Cardiac fibroblast (primary cell): ENCODE data around the gene TMSB15B.
"Not testable (repeated sequence)": the region's sequence is repeated elsewhere in the genome, so short reads cannot be mapped to it uniquely, and the experiment has no call there.

ENCODE experiments used
- DNase-seq, 2 donors: peaks; one replicate each; pipeline versions ENCODE4 v3.0.0 to v3.0.0-alpha.2; 2010; ENCODE audit warnings: low read depth in 2 of 2
- H3K4me3 ChIP-seq, 2 donors: replicated peaks in 1 of 2; 1 replicate in 1 of 2; 2 replicates in 1 of 2; pipeline ENCODE4 v1.5.1; 2011; ENCODE audit warnings: low read depth in 2 of 2, low read length in 2 of 2, mild to moderate bottlenecking in 2 of 2, moderate library complexity in 1 of 2
- TF ChIP-seq, protein P1 (sequence below): IDR thresholded peaks from one replicate; pipeline ENCODE4 v1.5.1; 2011; ENCODE audit warnings: low read depth, mild to moderate bottlenecking, low read length, inconsistent platforms

Gene TMSB15B

DNA sequence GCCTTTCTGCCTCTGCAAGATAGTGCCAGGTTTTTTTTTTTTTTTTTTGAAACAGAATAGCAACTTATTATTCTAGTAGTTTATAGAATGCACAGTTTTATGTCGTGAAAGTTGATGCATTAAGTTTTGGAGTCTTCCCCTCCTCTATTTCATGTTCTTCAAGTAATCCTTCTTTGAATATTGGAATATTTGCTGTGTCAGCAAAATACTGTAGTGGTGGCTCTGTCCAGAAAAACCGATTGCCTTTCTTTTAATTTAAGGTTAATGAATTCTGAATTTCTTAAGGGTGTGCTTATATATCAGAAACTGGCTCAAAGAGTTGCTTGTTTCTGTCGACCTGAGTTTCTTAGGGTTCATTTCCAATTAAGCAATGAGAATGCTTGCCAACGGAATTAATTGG lies 34.8 kb upstream of the TMSB15B start:
- DNase-seq: no peak
- no peak overlapping the region for H3K4me3 ChIP-seq
- TF ChIP-seq, protein P1, sequence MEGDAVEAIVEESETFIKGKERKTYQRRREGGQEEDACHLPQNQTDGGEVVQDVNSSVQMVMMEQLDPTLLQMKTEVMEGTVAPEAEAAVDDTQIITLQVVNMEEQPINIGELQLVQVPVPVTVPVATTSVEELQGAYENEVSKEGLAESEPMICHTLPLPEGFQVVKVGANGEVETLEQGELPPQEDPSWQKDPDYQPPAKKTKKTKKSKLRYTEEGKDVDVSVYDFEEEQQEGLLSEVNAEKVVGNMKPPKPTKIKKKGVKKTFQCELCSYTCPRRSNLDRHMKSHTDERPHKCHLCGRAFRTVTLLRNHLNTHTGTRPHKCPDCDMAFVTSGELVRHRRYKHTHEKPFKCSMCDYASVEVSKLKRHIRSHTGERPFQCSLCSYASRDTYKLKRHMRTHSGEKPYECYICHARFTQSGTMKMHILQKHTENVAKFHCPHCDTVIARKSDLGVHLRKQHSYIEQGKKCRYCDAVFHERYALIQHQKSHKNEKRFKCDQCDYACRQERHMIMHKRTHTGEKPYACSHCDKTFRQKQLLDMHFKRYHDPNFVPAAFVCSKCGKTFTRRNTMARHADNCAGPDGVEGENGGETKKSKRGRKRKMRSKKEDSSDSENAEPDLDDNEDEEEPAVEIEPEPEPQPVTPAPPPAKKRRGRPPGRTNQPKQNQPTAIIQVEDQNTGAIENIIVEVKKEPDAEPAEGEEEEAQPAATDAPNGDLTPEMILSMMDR: no peak

DNA sequence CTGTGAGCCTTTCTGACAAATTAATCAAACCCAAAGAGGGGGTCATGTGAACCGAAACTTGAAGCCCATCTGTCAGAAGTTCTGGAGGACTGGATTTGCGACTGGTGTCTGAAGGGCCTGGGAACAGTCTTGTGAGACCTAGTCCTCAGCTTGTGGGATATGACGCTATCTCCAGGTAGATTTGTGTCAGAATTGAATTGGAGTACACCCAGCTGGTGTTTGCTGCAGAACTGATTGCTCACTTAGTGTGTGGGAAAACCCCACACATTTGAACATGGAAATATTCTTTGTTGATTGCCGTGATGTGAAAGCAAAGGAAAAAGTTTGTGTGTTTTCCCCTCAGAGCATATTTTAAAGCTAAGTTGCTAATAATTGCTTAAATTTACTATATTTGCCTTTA lies 30.3 kb upstream of the TMSB15B start:
- DNase-seq: no peak
- TF ChIP-seq, protein P1: no peak
- H3K4me3 ChIP-seq: no peak overlapping the region

DNA sequence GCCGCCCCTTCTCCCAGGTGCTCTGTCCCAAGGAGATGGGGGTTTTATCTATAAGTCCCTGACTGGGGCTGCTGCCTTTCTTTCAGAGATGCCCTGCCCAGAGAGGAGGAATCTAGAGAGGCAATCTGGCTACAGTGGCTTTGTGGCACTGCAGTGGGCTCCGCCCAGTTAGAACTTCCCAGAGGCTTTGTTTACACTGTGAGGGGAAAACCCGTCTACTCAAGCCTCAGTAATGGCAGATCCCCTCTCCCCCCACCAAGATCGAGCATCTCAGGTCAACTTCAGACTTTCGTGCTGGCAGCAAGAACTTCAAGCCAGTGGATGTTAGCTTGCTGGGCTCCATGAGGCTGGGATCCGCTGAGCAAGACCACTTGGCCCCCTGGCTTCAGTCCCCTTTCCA lies 22.2 kb upstream of the TMSB15B start:
- DNase-seq, H3K4me3 ChIP-seq: not testable (repeated sequence)

DNA sequence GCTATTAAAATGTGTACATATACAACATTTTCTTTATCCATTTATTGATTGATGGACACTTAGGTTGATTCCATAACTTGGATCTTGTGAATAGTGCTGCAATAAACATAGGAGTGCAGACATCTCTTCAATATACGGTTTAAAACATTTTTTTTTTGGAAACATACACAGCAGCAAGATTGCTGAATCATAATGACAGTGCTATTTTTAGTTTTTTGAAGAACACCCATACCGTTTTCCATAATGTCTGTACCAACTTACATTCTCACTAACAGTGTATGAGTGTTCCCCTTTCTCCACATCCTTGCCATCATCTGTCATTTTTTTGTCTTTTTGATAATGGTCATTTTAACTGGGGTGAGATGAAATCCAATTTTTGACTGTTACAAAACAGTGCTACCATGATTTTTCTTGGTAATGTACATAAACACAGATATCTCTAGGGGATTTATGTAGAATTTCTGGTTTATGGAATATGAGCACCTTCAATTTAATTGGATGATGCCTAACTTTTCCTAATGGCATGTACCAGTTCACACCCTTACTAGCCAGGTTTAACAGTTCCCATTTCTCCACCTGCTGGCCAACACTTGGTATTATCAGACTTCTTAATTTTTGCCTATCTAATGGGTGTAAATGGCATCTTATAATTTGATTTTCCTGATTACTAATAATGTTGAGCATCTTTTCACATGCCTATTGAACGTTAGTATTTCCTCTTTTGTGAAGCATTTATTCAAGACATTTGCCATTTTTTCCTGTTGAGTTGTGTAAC lies 21.0 kb upstream of the TMSB15B start:
- no peak overlapping the region for H3K4me3 ChIP-seq
- peak; percentile 56 to 67 for DNase-seq
- TF ChIP-seq, protein P1: peak; percentile 36

DNA sequence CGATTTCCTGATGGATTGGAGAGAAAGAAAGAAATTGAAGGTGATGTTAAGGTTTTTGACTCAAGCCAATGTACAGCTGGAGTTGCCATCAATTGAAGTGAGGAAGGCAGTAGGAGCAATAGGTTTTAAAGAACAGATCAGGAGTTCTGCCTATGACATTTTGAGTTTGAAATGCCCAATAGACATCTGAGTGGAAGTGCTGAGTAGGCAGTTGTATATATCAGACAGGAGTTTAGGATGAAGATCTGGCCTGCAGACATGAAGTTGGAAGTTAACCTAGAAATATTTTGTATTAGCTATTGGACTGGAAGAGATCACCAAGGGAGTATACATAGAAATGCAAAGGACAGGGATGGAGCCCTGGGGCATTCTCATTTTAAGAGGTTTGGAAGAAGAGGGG lies 12.9 kb upstream of the TMSB15B start:
- no peak for DNase-seq
- no peak overlapping the region for H3K4me3 ChIP-seq
- TF ChIP-seq, protein P1: no peak

DNA sequence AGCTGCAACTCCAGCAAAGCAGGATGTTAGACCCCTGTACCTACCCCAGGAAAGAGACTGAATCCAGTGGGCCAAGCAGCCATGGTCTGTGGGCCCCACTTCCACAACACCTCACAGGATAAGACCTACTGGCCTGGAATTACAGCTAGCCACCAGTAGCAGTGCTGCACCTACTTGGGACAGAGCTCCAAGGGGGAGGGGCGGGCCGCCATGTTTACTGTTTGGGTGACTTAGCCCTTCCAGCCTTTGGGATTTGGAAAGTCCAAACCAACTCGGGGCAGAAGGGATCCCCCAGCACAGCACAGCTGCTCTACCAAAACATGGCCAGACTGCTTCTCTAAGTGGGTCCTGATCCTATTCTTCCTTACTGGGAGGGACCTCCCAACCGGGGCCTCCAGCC lies 9.1 kb upstream of the TMSB15B start:
- no peak overlapping the region for H3K4me3 ChIP-seq
- no peak for DNase-seq
- TF ChIP-seq, protein P1: no peak

DNA sequence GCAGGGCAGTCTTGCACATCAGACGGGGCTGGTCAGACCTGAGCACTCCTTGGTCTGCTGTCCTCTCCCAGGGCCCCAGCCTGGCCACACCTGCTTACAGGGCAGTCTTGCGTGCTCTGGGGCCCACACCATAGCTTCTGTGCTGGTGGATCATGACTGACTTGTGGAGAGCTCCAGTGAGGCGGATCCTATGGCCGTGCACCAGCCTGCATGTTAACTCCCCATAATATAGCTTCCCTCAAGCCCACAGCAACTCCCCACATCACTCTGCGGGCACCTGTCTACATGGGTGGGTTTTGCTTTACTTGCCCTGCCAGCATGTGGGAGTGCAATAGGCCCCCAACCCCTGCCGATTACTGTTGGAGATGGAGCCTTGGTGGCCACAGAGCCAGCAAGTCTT lies 8.2 kb upstream of the TMSB15B start:
- TF ChIP-seq, protein P1: no peak
- no peak for DNase-seq
- H3K4me3 ChIP-seq: no peak overlapping the region

DNA sequence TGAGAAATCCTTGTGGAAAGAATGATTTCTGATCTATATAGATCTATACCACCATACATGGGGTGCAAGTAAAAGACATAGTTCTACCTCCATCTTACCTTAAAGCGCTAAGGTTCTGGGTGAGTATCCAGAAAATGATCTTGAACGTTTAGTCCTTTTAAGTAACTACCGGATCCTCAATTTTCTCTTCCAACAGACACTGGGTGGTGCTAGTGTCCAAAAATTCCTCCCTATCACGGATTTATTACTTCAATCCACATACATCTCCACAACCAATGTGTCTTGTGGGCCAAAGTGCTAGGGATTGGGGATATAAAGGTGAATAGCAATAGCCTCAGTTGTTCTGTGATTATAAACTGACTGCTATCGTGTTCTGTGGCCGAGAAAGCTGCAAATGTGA lies 1.8 kb upstream of the TMSB15B start:
- DNase-seq, H3K4me3 ChIP-seq: not testable (repeated sequence)

DNA sequence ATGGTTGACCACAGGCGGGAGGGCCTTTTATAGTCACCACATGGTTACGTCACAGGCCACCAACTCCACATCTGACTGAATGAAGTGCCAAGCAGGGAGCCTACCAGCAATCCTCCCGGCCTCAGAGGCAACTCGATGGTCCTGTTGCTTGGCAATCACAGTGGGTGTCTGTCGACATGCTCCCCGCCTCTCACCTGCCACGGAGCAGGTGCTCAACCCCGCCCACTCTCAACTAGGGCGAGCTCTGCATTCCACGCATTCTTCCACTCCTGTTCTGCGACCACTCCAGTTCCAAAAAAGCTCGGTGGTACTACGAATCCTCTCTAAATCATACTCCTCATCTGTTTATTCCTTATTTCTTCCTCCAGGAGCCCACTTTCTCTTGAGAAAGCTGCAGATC lies 21.1 kb downstream of the TMSB15B start:
- not testable (repeated sequence) for H3K4me3 ChIP-seq, DNase-seq
